NCI-H1930 (cell line): ENCODE data around the gene LRPAP1.

Source experiments
- DNase-seq, 2 experiments: peaks; one replicate each; lab custom pipeline; 2025; lab: John Stamatoyannopoulos, UW

The LRPAP1 gene

GRCh38 chr4:3485011-3485791 lies 47.0 kb downstream of the LRPAP1 start:
- DNase-seq: no peak

GRCh38 chr4:3484057-3484973 lies 47.9 kb downstream of the LRPAP1 start:
- DNase-seq: no peak

GRCh38 chr4:3483471-3483921 lies 48.7 kb downstream of the LRPAP1 start:
- no peak for DNase-seq

GRCh38 chr4:3482707-3483106 lies 49.5 kb downstream of the LRPAP1 start:
- DNase-seq: no peak

- DNase-seq: no peak
These were observed 50.3 kb downstream of the LRPAP1 start for GRCh38 chr4:3481783-3482393.

- no peak for DNase-seq
These were observed 51.1 kb downstream of the LRPAP1 start for GRCh38 chr4:3481113-3481531.

GRCh38 chr4:3480528-3481112 lies 51.6 kb downstream of the LRPAP1 start:
- DNase-seq: peak; percentile 52 to 72

GRCh38 chr4:3479358-3480101 lies 52.7 kb downstream of the LRPAP1 start:
- DNase-seq: no peak

GRCh38 chr4:3478446-3479357 lies 53.5 kb downstream of the LRPAP1 start:
- no peak for DNase-seq

- DNase-seq: no peak
These were observed 54.3 kb downstream of the LRPAP1 start for GRCh38 chr4:3477750-3478430.

- no peak for DNase-seq
These were observed 55.1 kb downstream of the LRPAP1 start for GRCh38 chr4:3476936-3477749.

- DNase-seq: no peak
These were observed 55.9 kb downstream of the LRPAP1 start for GRCh38 chr4:3476341-3476747.

- DNase-seq: no peak
These were observed 56.4 kb downstream of the LRPAP1 start for GRCh38 chr4:3475713-3476260.

- DNase-seq: no peak
These were observed 57.0 kb downstream of the LRPAP1 start for GRCh38 chr4:3475041-3475712.

- no peak for DNase-seq
These were observed 58.0 kb downstream of the LRPAP1 start for GRCh38 chr4:3473996-3474765.

GRCh38 chr4:3473181-3473950 lies 58.9 kb downstream of the LRPAP1 start:
- no peak for DNase-seq
